ENCODE measurements around the gene ZFPL1.
A peak's percentile ranks its signal among the peaks of the same experiment; 100 is the strongest.
"Not testable (repeated sequence)": the region's sequence is repeated elsewhere in the genome, so short reads cannot be mapped to it uniquely, and the experiment has no call there.

ZFPL1 gene

GRCh38 chr11:65113839-65114238, 29.8 kb downstream of the ZFPL1 start:
- no peak for DNase-seq (ENCODE audit: low read depth, low spot score)

GRCh38 chr11:65114538-65115171, 30.6 kb downstream of the ZFPL1 start:
- DNase-seq (ENCODE audit: low read depth, low spot score) = no peak

GRCh38 chr11:65115361-65116082, 31.5 kb downstream of the ZFPL1 start:
- no peak for DNase-seq (ENCODE audit: low read depth, low spot score)

GRCh38 chr11:65116370-65117205, 32.6 kb downstream of the ZFPL1 start:
- DNase-seq (ENCODE audit: low read depth, low spot score) = no peak

GRCh38 chr11:65117206-65118096, 33.4 kb downstream of the ZFPL1 start, which contains the start of gene ZNHIT2:
ZNHIT2 (minus strand) TSS chr11:65117701; CDS start chr11:65117653, 48 bp downstream.
- DNase-seq (ENCODE audit: low read depth, low spot score) = peak; percentile 98

GRCh38 chr11:65118097-65118837, 34.2 kb downstream of the ZFPL1 start:
- no peak for DNase-seq (ENCODE audit: low read depth, low spot score)

GRCh38 chr11:65118891-65119669, 35.1 kb downstream of the ZFPL1 start:
- not testable (repeated sequence) for DNase-seq (ENCODE audit: low read depth, low spot score)

- DNase-seq (ENCODE audit: low read depth, low spot score) = no peak
Observed at GRCh38 chr11:65119670-65119995, 35.6 kb downstream of the ZFPL1 start.

GRCh38 chr11:65120831-65121230, 36.8 kb downstream of the ZFPL1 start:
- DNase-seq (ENCODE audit: low read depth, low spot score) = no peak

- no peak for DNase-seq (ENCODE audit: low read depth, low spot score)
Observed at GRCh38 chr11:65121447-65121864, 37.4 kb downstream of the ZFPL1 start.

GRCh38 chr11:65121865-65122696, 38.1 kb downstream of the ZFPL1 start, which contains the start of the genes FAU and MRPL49:
FAU (minus strand) TSS chr11:65122134; CDS start chr11:65121813, 321 bp downstream.
MRPL49 (plus strand) TSS chr11:65122321; CDS start chr11:65122347, 26 bp downstream.
- DNase-seq (ENCODE audit: low read depth, low spot score) = peak; percentile 92

- DNase-seq (ENCODE audit: low read depth, low spot score) = no peak
Observed at GRCh38 chr11:65124480-65125196, 40.6 kb downstream of the ZFPL1 start.

- no peak for DNase-seq (ENCODE audit: low read depth, low spot score)
Observed at GRCh38 chr11:65125197-65126056, 41.4 kb downstream of the ZFPL1 start.

- DNase-seq (ENCODE audit: low read depth, low spot score) = no peak
Observed at GRCh38 chr11:65126624-65127274, 42.7 kb downstream of the ZFPL1 start.

GRCh38 chr11:65127473-65128181, 43.6 kb downstream of the ZFPL1 start:
- DNase-seq (ENCODE audit: low read depth, low spot score) = no peak
